Adrenal gland (tissue), 12 donors: ENCODE results near the gene FRY. TPM values are rescaled to one million over a fixed set of nuclear protein-coding genes. Genes with fewer than 3 reads are reported as not detected.

Experiments
- DNase-seq, 7 donors: peaks; one replicate each; pipeline ENCODE4 v3.0.0-alpha.2; 2019 to 2020
- H3K27ac ChIP-seq, 5 donors: fragments of 200-600 bp; sonication (generic) in 4 of 5; 1 replicate in 3 of 5; 2 replicates in 2 of 5; pipeline versions ENCODE4 v1.5.1 to v1.8.0; 2016 to 2020; ENCODE audit warnings: mild to moderate bottlenecking in 1 of 5
- H3K27me3 ChIP-seq: fragments of 200-600 bp; 2 replicates; pipeline ENCODE4 v1.8.0; 2021
- H3K36me3 ChIP-seq, 2 donors: fragments of 200-600 bp; replicated peaks in 1 of 2; 1 replicate in 1 of 2; 2 replicates in 1 of 2; pipeline versions ENCODE4 v1.5.1 to v1.8.0; 2018 to 2022
- H3K4me1 ChIP-seq, 2 donors: fragments of 200-600 bp; replicated peaks in 1 of 2; 1 replicate in 1 of 2; 2 replicates in 1 of 2; pipeline versions ENCODE4 v1.5.1 to v1.8.0; 2018 to 2021
- H3K4me3 ChIP-seq, 4 donors: fragments of 200-600 bp; sonication (generic) in 3 of 4; one replicate each; pipeline ENCODE4 v1.5.1; 2016 to 2018
- H3K9me3 ChIP-seq, 3 donors: fragments of 200-600 bp; sonication (generic) in 1 of 3; replicated peaks in 1 of 3; 1 replicate in 2 of 3; 2 replicates in 1 of 3; pipeline versions ENCODE4 v1.5.1 to v1.8.0; 2016 to 2021
- CTCF ChIP-seq, 6 experiments: fragments of 450-650 bp in 4 of 6; fragments of 200-600 bp in 2 of 6; sonication (generic) in 1 of 6; IDR thresholded peaks; 1 replicate in 5 of 6; 2 replicates in 1 of 6; pipeline versions ENCODE4 v1.5.1 to v1.8.0; 2016 to 2021; ENCODE audit warnings: antibody characterized with exemption in 6 of 6, mild to moderate bottlenecking in 2 of 6, moderate library complexity in 1 of 6
- POLR2A ChIP-seq, 2 donors: fragments of 450-650 bp; IDR thresholded peaks; one replicate each; pipeline ENCODE4 v1.6.1; 2017; ENCODE audit warnings: antibody characterized with exemption in 2 of 2, mild to moderate bottlenecking in 2 of 2, moderate library complexity in 1 of 2
- WGBS, 4 donors: extraction: QIAGEN DNeasy Blood & Tissue Kit in 2 of 4; methylation state at CpG; one replicate each; pipeline versions ENCODE4 v1.1.5 to v1.1.7; 2013 to 2017; 5-methylcytosine and 5-hydroxymethylcytosine counted together
- intact Hi-C, 2 donors: fragments of 100-400 bp; cut with DNase I; formaldehyde crosslinking; loops; one replicate each; pipeline versions ENCODE4 v1.14.1 to v1.15.0; 2022 to 2023
- polyA plus RNA-seq, 3 donors: library from polyadenylated mRNA; stranded (reverse); fragments of 200-250 nt in 2 of 3; fragments of 350-450 nt in 1 of 3; fragmentation: Illumina TruSeq in 1 of 3; extraction: RNeasy Lipid Tissue Mini Kit (QIAGEN cat#74804) in 1 of 3; gene quantifications; one replicate each; pipeline ENCODE4 v1.2.3, GENCODE V29; 2013 to 2014
- total RNA-seq, 9 donors: library from RNA; depleted of rRNA in 4 of 9; stranded (reverse); fragments of >200 nt in 4 of 9; fragments of 120-200 nt in 1 of 9; fragmentation: NEBNext Ultra II Directional in 1 of 9; extraction: Animal tissue kit (Norgen Biotek cat#: 25700) in 1 of 9; gene quantifications; one replicate each; pipeline versions ENCODE4 v1.1.0 to v1.2.4, GENCODE V29; 2013 to 2023
- donor health status: healthy with polysubstance abuse.
- donor health status: Bipolar disorder and iron deficiency.
- donor health status: DM: yes; HTN: yes; CAD: no.
- donor health status: DM: no; HTN: no; CAD: no.
- donor health status: DM: no; HTN: no; CAD: no.
- donor health status: DM: yes; HTN: yes; CAD: no.

The FRY gene
- total and polyA plus RNA-seq, 12 donors: 1.5 to 17.2 (median 7.3) TPM

- H3K4me3 ChIP-seq: no peak overlapping the region
- DNase-seq: no peak
- H3K27ac ChIP-seq: no peak overlapping the region
- intact Hi-C loops: no loop called here
- no peaks in the 10 kb centered on the region for H3K9me3 ChIP-seq
- TF ChIP-seq CTCF (IDR thresholded peaks at IDR 0.05) (no peak), POLR2A (IDR thresholded peaks at IDR 0.05) (no peak)
- no peaks in the 10 kb centered on the region for H3K27me3 ChIP-seq
- WGBS, 4 donors: 96 to 97% (median 97%) methylated on average over 2 of the region's 2 CpGs
- no peaks in the 10 kb centered on the region for H3K4me1 ChIP-seq
- no peaks in the 10 kb centered on the region for H3K36me3 ChIP-seq
Measured at GRCh38 chr13:32200741-32201140, 169.2 kb downstream of the FRY start.

GRCh38 chr13:32201809-32202208 lies 170.2 kb downstream of the FRY start:
- H3K9me3 ChIP-seq: no peaks in the 10 kb centered on the region
- H3K36me3 ChIP-seq: no peaks in the 10 kb centered on the region
- H3K4me3 ChIP-seq: no peak overlapping the region
- no peak for DNase-seq
- TF ChIP-seq CTCF (IDR thresholded peaks at IDR 0.05): no peak
- no peak for TF ChIP-seq POLR2A (IDR thresholded peaks at IDR 0.05)
- no peak overlapping the region for H3K27ac ChIP-seq
- WGBS, 4 donors: 51 to 69% (median 61%) methylated on average over 4 of the region's 4 CpGs
- no peaks in the 10 kb centered on the region for H3K27me3 ChIP-seq
- no peaks in the 10 kb centered on the region for H3K4me1 ChIP-seq
- intact Hi-C loops: no loop called here

GRCh38 chr13:32202268-32202667 lies 170.7 kb downstream of the FRY start:
- no peak for TF ChIP-seq POLR2A (IDR thresholded peaks at IDR 0.05)
- H3K4me1 ChIP-seq: no peaks in the 10 kb centered on the region
- no peaks in the 10 kb centered on the region for H3K27me3 ChIP-seq
- no peaks in the 10 kb centered on the region for H3K9me3 ChIP-seq
- no peak overlapping the region for H3K4me3 ChIP-seq
- DNase-seq: no peak
- H3K27ac ChIP-seq: no peak overlapping the region
- no peaks in the 10 kb centered on the region for H3K36me3 ChIP-seq
- intact Hi-C loops: no loop called here
- WGBS, 4 donors: 92 to 97% (median 94%) methylated on average over 6 of the region's 6 CpGs

GRCh38 chr13:32203221-32203620 lies 171.6 kb downstream of the FRY start:
- intact Hi-C loops: no loop called here
- Histone ChIP-seq H3K4me1 (no peaks in the 10 kb centered on the region), H3K27ac (no peak overlapping the region), H3K4me3 (no peak overlapping the region), H3K9me3 (no peaks in the 10 kb centered on the region), H3K27me3 (no peaks in the 10 kb centered on the region), H3K36me3 (no peaks in the 10 kb centered on the region)
- no peak for TF ChIP-seq POLR2A (IDR thresholded peaks at IDR 0.05)
- no peak for TF ChIP-seq CTCF (IDR thresholded peaks at IDR 0.05)
- DNase-seq: no peak
- 90 to 98% (median 94%) methylated on average over 5 of the region's 5 CpGs for WGBS, 4 donors

- intact Hi-C loops: no loop called here
- Histone ChIP-seq H3K9me3 (no peaks in the 10 kb centered on the region), H3K36me3 (no peaks in the 10 kb centered on the region), H3K27ac (no peak overlapping the region), H3K27me3 (no peaks in the 10 kb centered on the region), H3K4me1 (no peaks in the 10 kb centered on the region), H3K4me3 (no peak overlapping the region)
- no peak for DNase-seq
- TF ChIP-seq POLR2A (IDR thresholded peaks at IDR 0.05) (no peak), CTCF (IDR thresholded peaks at IDR 0.05) (no peak)
- WGBS, 4 donors: 86 to 95% (median 89%) methylated on average over 1 of the region's 1 CpG
Measured at GRCh38 chr13:32203736-32204135, 172.2 kb downstream of the FRY start.
